HAP-1 (cell line): ENCODE measurements around the gene SATB1.
A peak's percentile ranks its signal among the peaks of the same experiment; 100 is the strongest.

Source experiments
- DNase-seq, 2 experiments: peaks; one replicate each; pipeline ENCODE4 v3.0.0-alpha.2; 2016 to 2020; ENCODE audit warnings: low spot score in 2 of 2
- H3K27me3 ChIP-seq: fragments of 250-450 bp; sonication (Bioruptor Pico); 2 replicates; pipeline ENCODE4 v1.5.1; 2020; ENCODE audit warnings: low read depth, mild to moderate bottlenecking, moderate library complexity
- H3K36me3 ChIP-seq: fragments of 250-450 bp; sonication (Bioruptor Pico); replicated peaks from 2 replicates; pipeline ENCODE4 v1.5.1; 2020; ENCODE audit warnings: mild to moderate bottlenecking
- H3K4me1 ChIP-seq: fragments of 250-450 bp; sonication (Bioruptor Pico); 2 replicates; pipeline ENCODE4 v1.5.1; 2020; ENCODE audit warnings: mild to moderate bottlenecking
- H3K4me3 ChIP-seq: fragments of 250-450 bp; sonication (Bioruptor Pico); 2 replicates; pipeline ENCODE4 v1.5.1; 2020; ENCODE audit warnings: mild to moderate bottlenecking, moderate library complexity
- H3K9me3 ChIP-seq: fragments of 250-450 bp; sonication (Bioruptor Pico); 2 replicates; pipeline ENCODE4 v1.5.1; 2020; ENCODE audit warnings: mild to moderate bottlenecking, moderate library complexity
- in situ Hi-C: fragments of 300-500 bp; cut with MboI; formaldehyde crosslinking; loops from 3 replicates; pipeline ENCODE4 v1.14.3; 2020; ENCODE audit warnings: low sequenced_read_pairs, inconsistent platforms, mixed read lengths

SATB1 gene

GRCh38 chr3:18424213-18424728, 868 bp downstream of the SATB1 start:
- H3K9me3 ChIP-seq: no peaks in the 10 kb centered on the region
- H3K4me1 ChIP-seq: peaks cover 45% of the 10 kb centered on the region
- H3K36me3 ChIP-seq: peaks cover 13% of the 10 kb centered on the region
- no peak for DNase-seq
- in situ Hi-C loops: no loop called here
- H3K27me3 ChIP-seq: no peaks in the 10 kb centered on the region
- peak overlapping the region; percentile 64 for H3K4me3 ChIP-seq

GRCh38 chr3:18423401-18424212, 1.5 kb downstream of the SATB1 start:
- Histone ChIP-seq H3K27me3 (no peaks in the 10 kb centered on the region), H3K9me3 (no peaks in the 10 kb centered on the region), H3K4me1 (peaks cover 42% of the 10 kb centered on the region), H3K36me3 (peaks cover 20% of the 10 kb centered on the region), H3K4me3 (peak overlapping the region; percentile 64)
- in situ Hi-C loops: no loop called here
- peak; percentile 68 to 75 for DNase-seq

- Histone ChIP-seq H3K36me3 (peaks cover 23% of the 10 kb centered on the region), H3K27me3 (no peaks in the 10 kb centered on the region), H3K4me3 (peak overlapping the region; percentile 64), H3K9me3 (no peaks in the 10 kb centered on the region), H3K4me1 (peaks cover 41% of the 10 kb centered on the region)
- DNase-seq: peak in 1 of 2 experiments; percentile 9
- in situ Hi-C loops: no loop called here
Measured at GRCh38 chr3:18422972-18423371, 2.2 kb downstream of the SATB1 start.

GRCh38 chr3:18420555-18420954, 4.6 kb downstream of the SATB1 start:
- Histone ChIP-seq H3K4me1 (peaks cover 23% of the 10 kb centered on the region), H3K36me3 (peaks cover 40% of the 10 kb centered on the region), H3K4me3 (no peak overlapping the region), H3K9me3 (no peaks in the 10 kb centered on the region), H3K27me3 (no peaks in the 10 kb centered on the region)
- in situ Hi-C loops: no loop called here
- no peak for DNase-seq

GRCh38 chr3:18419232-18419631, 5.9 kb downstream of the SATB1 start:
- Histone ChIP-seq H3K27me3 (no peaks in the 10 kb centered on the region), H3K36me3 (peaks cover 46% of the 10 kb centered on the region), H3K4me1 (peaks cover 23% of the 10 kb centered on the region), H3K4me3 (no peak overlapping the region), H3K9me3 (no peaks in the 10 kb centered on the region)
- in situ Hi-C loops: no loop called here
- no peak for DNase-seq

GRCh38 chr3:18417904-18418572, 7.1 kb downstream of the SATB1 start:
- in situ Hi-C loops: no loop called here
- Histone ChIP-seq H3K27me3 (no peaks in the 10 kb centered on the region), H3K9me3 (no peaks in the 10 kb centered on the region), H3K4me1 (peaks cover 20% of the 10 kb centered on the region), H3K36me3 (peaks cover 47% of the 10 kb centered on the region), H3K4me3 (no peak overlapping the region)
- DNase-seq: no peak

GRCh38 chr3:18416332-18416731, 8.8 kb downstream of the SATB1 start:
- in situ Hi-C loops: no loop called here

GRCh38 chr3:18415839-18416238, 9.3 kb downstream of the SATB1 start:
- Histone ChIP-seq H3K4me3 (no peak overlapping the region), H3K9me3 (no peaks in the 10 kb centered on the region), H3K36me3 (peaks cover 49% of the 10 kb centered on the region), H3K27me3 (no peaks in the 10 kb centered on the region), H3K4me1 (peaks cover 9% of the 10 kb centered on the region)
- in situ Hi-C loops: no loop called here
- DNase-seq: no peak

More at GRCh38 chr3:18416332-18416731, 8.8 kb downstream of the SATB1 start:
- H3K9me3 ChIP-seq: no peaks in the 10 kb centered on the region
- H3K4me1 ChIP-seq: peaks cover 9% of the 10 kb centered on the region
- no peak overlapping the region for H3K4me3 ChIP-seq
- no peaks in the 10 kb centered on the region for H3K27me3 ChIP-seq
- DNase-seq: no peak
- peaks cover 49% of the 10 kb centered on the region for H3K36me3 ChIP-seq

GRCh38 chr3:18415167-18415566, 10.0 kb downstream of the SATB1 start:
- DNase-seq: no peak
- Histone ChIP-seq H3K36me3 (peaks cover 42% of the 10 kb centered on the region), H3K9me3 (no peaks in the 10 kb centered on the region), H3K4me1 (peaks cover 9% of the 10 kb centered on the region), H3K4me3 (no peak overlapping the region), H3K27me3 (no peaks in the 10 kb centered on the region)
- in situ Hi-C loops: no loop called here

- peaks cover 7% of the 10 kb centered on the region for H3K4me1 ChIP-seq
- H3K9me3 ChIP-seq: no peaks in the 10 kb centered on the region
- no peak for DNase-seq
- H3K36me3 ChIP-seq: peaks cover 25% of the 10 kb centered on the region
- in situ Hi-C loops: no loop called here
- no peak overlapping the region for H3K4me3 ChIP-seq
- no peaks in the 10 kb centered on the region for H3K27me3 ChIP-seq
Measured at GRCh38 chr3:18412684-18413083, 12.5 kb downstream of the SATB1 start.

- Histone ChIP-seq H3K36me3 (peaks cover 19% of the 10 kb centered on the region), H3K4me3 (no peak overlapping the region), H3K4me1 (peaks cover 7% of the 10 kb centered on the region), H3K9me3 (no peaks in the 10 kb centered on the region), H3K27me3 (no peaks in the 10 kb centered on the region)
- no peak for DNase-seq
- in situ Hi-C loops: no loop called here
Measured at GRCh38 chr3:18411541-18411940, 13.6 kb downstream of the SATB1 start.

GRCh38 chr3:18410205-18410604, 14.9 kb downstream of the SATB1 start:
- Histone ChIP-seq H3K36me3 (peaks cover 6% of the 10 kb centered on the region), H3K4me3 (no peak overlapping the region), H3K27me3 (no peaks in the 10 kb centered on the region), H3K4me1 (peaks cover 10% of the 10 kb centered on the region), H3K9me3 (no peaks in the 10 kb centered on the region)
- in situ Hi-C loops: no loop called here
- no peak for DNase-seq

- peaks cover 2% of the 10 kb centered on the region; the same call in 1 of the 2 replicates for H3K36me3 ChIP-seq
- in situ Hi-C loops: no loop called here
Measured at GRCh38 chr3:18409266-18409665, 15.9 kb downstream of the SATB1 start.

GRCh38 chr3:18405141-18405540, 20.0 kb downstream of the SATB1 start:
- DNase-seq: no peak
- H3K27me3 ChIP-seq: no peaks in the 10 kb centered on the region
- H3K36me3 ChIP-seq: 0 out of 2 replicates have a peak, but pooled peaks cover 2% of the 10 kb centered on the region
- peaks cover 18% of the 10 kb centered on the region for H3K4me1 ChIP-seq
- in situ Hi-C loops: no loop called here
- H3K4me3 ChIP-seq: no peak overlapping the region
- no peaks in the 10 kb centered on the region for H3K9me3 ChIP-seq

More at GRCh38 chr3:18409266-18409665, 15.9 kb downstream of the SATB1 start:
- DNase-seq: no peak
- Histone ChIP-seq H3K4me3 (no peak overlapping the region), H3K27me3 (no peaks in the 10 kb centered on the region), H3K4me1 (peaks cover 10% of the 10 kb centered on the region), H3K9me3 (no peaks in the 10 kb centered on the region)
